CD8-positive, alpha-beta memory T cell (primary cell): ENCODE results near the gene BTN3A1. TPM values are rescaled to one million over a fixed set of nuclear protein-coding genes. Genes with fewer than 3 reads are reported as not detected.
"Not testable (repeated sequence)": the region's sequence is repeated elsewhere in the genome, so short reads cannot be mapped to it uniquely, and the experiment has no call there.

Source experiments
- CTCF ChIA-PET: fragments of 350-600 bp; sonication (Branson Sonifier 250); formaldehyde crosslinking; loops from one replicate; lab custom pipeline; 2021; ENCODE audit warnings: antibody characterized with exemption; lab: Charles Lee
- POLR2A ChIA-PET: fragments of 350-600 bp; sonication (Branson Sonifier 250); formaldehyde crosslinking; loops from one replicate; lab custom pipeline; 2021; ENCODE audit warnings: antibody characterized with exemption; lab: Charles Lee
- DNase-seq, 5 donors: peaks; one replicate each; pipeline versions ENCODE4 v3.0.0 to v3.0.0-alpha.2; 2020 to 2022; ENCODE audit warnings: mixed read lengths in 1 of 5
- H3K27ac ChIP-seq: one replicate; pipeline ENCODE4 v1.7.0; 2013; ENCODE audit warnings: low read depth, mild to moderate bottlenecking, low read length, moderate library complexity
- H3K27me3 ChIP-seq: 2 replicates; pipeline ENCODE4 v1.7.0; 2013; ENCODE audit warnings: low read length, mild to moderate bottlenecking; ENCODE audit not compliant: insufficient read depth, poor library complexity, severe bottlenecking
- H3K36me3 ChIP-seq: 2 replicates; pipeline ENCODE4 v1.7.0; 2013; ENCODE audit warnings: mild to moderate bottlenecking, low read length, moderate library complexity; ENCODE audit not compliant: insufficient read depth
- H3K4me1 ChIP-seq: 2 replicates; pipeline ENCODE4 v1.7.0; 2013; ENCODE audit warnings: mild to moderate bottlenecking, low read length, moderate library complexity; ENCODE audit not compliant: insufficient read depth
- H3K4me3 ChIP-seq: 2 replicates; pipeline ENCODE4 v1.7.0; 2013; ENCODE audit warnings: mild to moderate bottlenecking, low read length
- H3K9me3 ChIP-seq: 2 replicates; pipeline ENCODE4 v1.7.0; 2013; ENCODE audit warnings: mild to moderate bottlenecking, low read length
- H3K27ac Mint-ChIP-seq, 8 donors: one replicate each; pipeline ENCODE4 v1.8.0; 2020 to 2021; ENCODE audit warnings: mixed read lengths in 8 of 8, mild to moderate bottlenecking in 6 of 8, inconsistent platforms in 3 of 8, moderate library complexity in 3 of 8
- H3K27me3 Mint-ChIP-seq, 2 donors: one replicate each; pipeline ENCODE4 v1.8.0; 2020 to 2021; ENCODE audit warnings: mixed read lengths in 2 of 2, mild to moderate bottlenecking in 1 of 2, moderate library complexity in 1 of 2
- H3K36me3 Mint-ChIP-seq, 3 donors: one replicate each; pipeline ENCODE4 v1.8.0; 2020 to 2021; ENCODE audit warnings: mixed read lengths in 3 of 3, inconsistent platforms in 1 of 3, mild to moderate bottlenecking in 1 of 3
- H3K4me1 Mint-ChIP-seq, 3 donors: one replicate each; pipeline ENCODE4 v1.8.0; 2020 to 2021; ENCODE audit warnings: mixed read lengths in 3 of 3, inconsistent platforms in 1 of 3, mild to moderate bottlenecking in 1 of 3
- H3K4me3 Mint-ChIP-seq, 7 donors: one replicate each; pipeline ENCODE4 v1.8.0; 2020 to 2021; ENCODE audit warnings: mixed read lengths in 7 of 7, mild to moderate bottlenecking in 6 of 7, moderate library complexity in 4 of 7, inconsistent platforms in 2 of 7
- H3K9me3 Mint-ChIP-seq, 5 donors: one replicate each; pipeline ENCODE4 v1.8.0; 2020 to 2022; ENCODE audit warnings: mixed read lengths in 5 of 5, mild to moderate bottlenecking in 3 of 5, moderate library complexity in 2 of 5, inconsistent platforms in 1 of 5
- polyA plus RNA-seq: library from polyadenylated mRNA; unstranded; fragments of 300-500 nt; fragmentation: Illumina TruSeq; gene quantifications from one replicate; pipeline ENCODE4 v1.2.3, GENCODE V29; 2021
- total RNA-seq, 2 experiments: library from RNA; stranded (reverse); gene quantifications; one replicate each; pipeline ENCODE4 v1.2.3, GENCODE V29; 2021

The BTN3A1 gene
- total and polyA plus RNA-seq, 3 experiments from 2014 or later: 30.8 to 85.0 (median 31.5) TPM

GRCh38 chr6:26427451-26427809 lies 25.4 kb downstream of the BTN3A1 start:
- POLR2A ChIA-PET: no interaction called here
- peaks cover 8 to 25% (median 18%) of the 10 kb centered on the region in 3 donors for H3K4me1 Mint-ChIP-seq
- no peak overlapping the region for H3K4me3 ChIP-seq
- no peak for DNase-seq
- H3K4me3 Mint-ChIP-seq: no peak overlapping the region
- no peaks in the 10 kb centered on the region for H3K27me3 ChIP-seq
- no peaks in the 10 kb centered on the region for H3K9me3 Mint-ChIP-seq
- H3K27ac Mint-ChIP-seq: no peak overlapping the region
- CTCF ChIA-PET: no interaction called here
- H3K36me3 ChIP-seq: no peaks in the 10 kb centered on the region
- H3K36me3 Mint-ChIP-seq: peaks cover 17 to 34% (median 26%) of the 10 kb centered on the region in 3 donors
- no peak overlapping the region for H3K27ac ChIP-seq
- H3K9me3 ChIP-seq: no peaks in the 10 kb centered on the region
- no peaks in the 10 kb centered on the region for H3K27me3 Mint-ChIP-seq
- no peaks in the 10 kb centered on the region for H3K4me1 ChIP-seq

- Mint-ChIP-seq H3K9me3 (no peaks in the 10 kb centered on the region), H3K4me1 (peaks cover 6 to 21% (median 18%) of the 10 kb centered on the region in 3 donors), H3K27me3 (no peaks in the 10 kb centered on the region), H3K36me3 (peaks cover 17 to 35% (median 26%) of the 10 kb centered on the region in 3 donors), H3K4me3 (no peak overlapping the region), H3K27ac (no peak overlapping the region)
- no peaks in the 10 kb centered on the region for H3K36me3 ChIP-seq
- no peaks in the 10 kb centered on the region for H3K4me1 ChIP-seq
- H3K27ac ChIP-seq: no peak overlapping the region
- no peak for DNase-seq
- CTCF ChIA-PET: no interaction called here
- H3K27me3 ChIP-seq: no peaks in the 10 kb centered on the region
- POLR2A ChIA-PET: no interaction called here
- H3K9me3 ChIP-seq: no peaks in the 10 kb centered on the region
- no peak overlapping the region for H3K4me3 ChIP-seq
Observed at GRCh38 chr6:26428206-26428605, 26.1 kb downstream of the BTN3A1 start.

- no peak overlapping the region for H3K4me3 Mint-ChIP-seq
- no peaks in the 10 kb centered on the region for H3K4me1 ChIP-seq
- POLR2A ChIA-PET: no interaction called here
- no peaks in the 10 kb centered on the region for H3K27me3 Mint-ChIP-seq
- no peak overlapping the region for H3K4me3 ChIP-seq
- no peaks in the 10 kb centered on the region for H3K27me3 ChIP-seq
- DNase-seq: no peak
- peaks cover 15 to 43% (median 28%) of the 10 kb centered on the region in 3 donors for H3K36me3 Mint-ChIP-seq
- H3K27ac Mint-ChIP-seq: no peak overlapping the region
- H3K9me3 Mint-ChIP-seq: peaks cover 4 to 15% (median 10%) of the 10 kb centered on the region in 5 donors
- no peak overlapping the region for H3K27ac ChIP-seq
- CTCF ChIA-PET: no interaction called here
- no peaks in the 10 kb centered on the region for H3K36me3 ChIP-seq
- H3K9me3 ChIP-seq: no peaks in the 10 kb centered on the region
- H3K4me1 Mint-ChIP-seq: peaks cover 0 to under 1% (median 0%) of the 10 kb centered on the region in 3 donors
Observed at GRCh38 chr6:26430787-26431186, 28.7 kb downstream of the BTN3A1 start.

GRCh38 chr6:26431258-26432172 lies 29.4 kb downstream of the BTN3A1 start:
- Histone ChIP-seq H3K36me3 (no peaks in the 10 kb centered on the region), H3K27ac (no peak overlapping the region), H3K9me3 (no peaks in the 10 kb centered on the region), H3K4me1 (no peaks in the 10 kb centered on the region), H3K27me3 (no peaks in the 10 kb centered on the region), H3K4me3 (no peak overlapping the region)
- Mint-ChIP-seq H3K4me3 (no peak overlapping the region), H3K9me3 (peaks cover 4 to 15% (median 10%) of the 10 kb centered on the region in 5 donors), H3K4me1 (no peaks in the 10 kb centered on the region), H3K27me3 (no peaks in the 10 kb centered on the region), H3K36me3 (peaks cover 15 to 35% (median 24%) of the 10 kb centered on the region in 3 donors), H3K27ac (no peak overlapping the region)
- CTCF ChIA-PET: interaction anchor here (1.9 kb wide), 1 partner anchor 90 kb away, joined by 4 read pairs; no protein-coding TSS in a partner anchor
- POLR2A ChIA-PET: no interaction called here
- DNase-seq: no peak

- H3K9me3 ChIP-seq: no peaks in the 10 kb centered on the region
- H3K36me3 ChIP-seq: no peaks in the 10 kb centered on the region
- no peak overlapping the region for H3K4me3 ChIP-seq
- no peaks in the 10 kb centered on the region for H3K4me1 ChIP-seq
- DNase-seq: no peak
- Mint-ChIP-seq H3K9me3 (peaks cover 4 to 15% (median 10%) of the 10 kb centered on the region in 5 donors), H3K4me3 (no peak overlapping the region), H3K4me1 (no peaks in the 10 kb centered on the region), H3K36me3 (peaks cover 12 to 27% (median 23%) of the 10 kb centered on the region in 3 donors), H3K27ac (no peak overlapping the region), H3K27me3 (no peaks in the 10 kb centered on the region)
- no peak overlapping the region for H3K27ac ChIP-seq
- H3K27me3 ChIP-seq: no peaks in the 10 kb centered on the region
- POLR2A ChIA-PET: no interaction called here
- CTCF ChIA-PET: interaction anchor here (1.9 kb wide), 1 partner anchor 91 kb away, joined by 4 read pairs; no protein-coding TSS in a partner anchor
Observed at GRCh38 chr6:26432627-26433201, 30.6 kb downstream of the BTN3A1 start.

- POLR2A ChIA-PET, H3K27me3 Mint-ChIP-seq, H3K4me1 Mint-ChIP-seq, H3K36me3 ChIP-seq, H3K4me1 ChIP-seq, H3K9me3 ChIP-seq, H3K27ac Mint-ChIP-seq, H3K4me3 ChIP-seq, CTCF ChIA-PET, H3K27me3 ChIP-seq, H3K27ac ChIP-seq, H3K4me3 Mint-ChIP-seq, DNase-seq: not testable (repeated sequence)
- Mint-ChIP-seq H3K36me3 (peaks cover 10 to 27% (median 17%) of the 10 kb centered on the region in 3 donors), H3K9me3 (peaks cover 4 to 15% (median 10%) of the 10 kb centered on the region in 5 donors)
Observed at GRCh38 chr6:26433680-26434079, 31.6 kb downstream of the BTN3A1 start.

- no peaks in the 10 kb centered on the region for H3K27me3 Mint-ChIP-seq
- H3K36me3 Mint-ChIP-seq: peaks cover 2 to 22% (median 16%) of the 10 kb centered on the region in 3 donors
- Histone ChIP-seq H3K36me3 (no peaks in the 10 kb centered on the region), H3K4me1 (peaks cover 10% of the 10 kb centered on the region), H3K4me3 (no peak overlapping the region), H3K9me3 (no peaks in the 10 kb centered on the region), H3K27ac (no peak overlapping the region), H3K27me3 (no peaks in the 10 kb centered on the region)
- H3K9me3 Mint-ChIP-seq: peaks cover 4 to 15% (median 10%) of the 10 kb centered on the region in 5 donors
- H3K4me1 Mint-ChIP-seq: peaks cover 14 to 22% (median 14%) of the 10 kb centered on the region in 3 donors
- no peak overlapping the region for H3K4me3 Mint-ChIP-seq
- no peak for DNase-seq
- POLR2A ChIA-PET: interaction anchor here (0.7 kb wide), 1 partner anchor 38 kb away, joined by 4 read pairs; no protein-coding TSS in a partner anchor
- H3K27ac Mint-ChIP-seq: peak overlapping the region in 1 of 8 donors; percentile 53
- CTCF ChIA-PET: no interaction called here
Observed at GRCh38 chr6:26436018-26436417, 33.9 kb downstream of the BTN3A1 start.

GRCh38 chr6:26437550-26437949 lies 35.5 kb downstream of the BTN3A1 start:
- POLR2A ChIA-PET: no interaction called here

More at GRCh38 chr6:26437550-26437949, 35.5 kb downstream of the BTN3A1 start:
- CTCF ChIA-PET: no interaction called here
- Histone ChIP-seq H3K4me1 (peaks cover 15% of the 10 kb centered on the region), H3K27me3 (no peaks in the 10 kb centered on the region), H3K36me3 (no peaks in the 10 kb centered on the region), H3K4me3 (no peak overlapping the region), H3K27ac (no peak overlapping the region), H3K9me3 (no peaks in the 10 kb centered on the region)
- H3K27ac Mint-ChIP-seq: peak overlapping the region in 1 of 8 donors; percentile 12
- H3K36me3 Mint-ChIP-seq: peaks cover 0 to 21% (median 12%) of the 10 kb centered on the region in 3 donors
- no peak for DNase-seq
- H3K27me3 Mint-ChIP-seq: no peaks in the 10 kb centered on the region
- peaks cover 4 to 15% (median 10%) of the 10 kb centered on the region in 5 donors for H3K9me3 Mint-ChIP-seq
- H3K4me1 Mint-ChIP-seq: peaks cover 23 to 32% (median 23%) of the 10 kb centered on the region in 3 donors
- H3K4me3 Mint-ChIP-seq: peak overlapping the region in 2 of 7 donors; percentile 62 to 72
